Measurements from ENCODE around the gene CD2BP2.

The CD2BP2 gene

DNA sequence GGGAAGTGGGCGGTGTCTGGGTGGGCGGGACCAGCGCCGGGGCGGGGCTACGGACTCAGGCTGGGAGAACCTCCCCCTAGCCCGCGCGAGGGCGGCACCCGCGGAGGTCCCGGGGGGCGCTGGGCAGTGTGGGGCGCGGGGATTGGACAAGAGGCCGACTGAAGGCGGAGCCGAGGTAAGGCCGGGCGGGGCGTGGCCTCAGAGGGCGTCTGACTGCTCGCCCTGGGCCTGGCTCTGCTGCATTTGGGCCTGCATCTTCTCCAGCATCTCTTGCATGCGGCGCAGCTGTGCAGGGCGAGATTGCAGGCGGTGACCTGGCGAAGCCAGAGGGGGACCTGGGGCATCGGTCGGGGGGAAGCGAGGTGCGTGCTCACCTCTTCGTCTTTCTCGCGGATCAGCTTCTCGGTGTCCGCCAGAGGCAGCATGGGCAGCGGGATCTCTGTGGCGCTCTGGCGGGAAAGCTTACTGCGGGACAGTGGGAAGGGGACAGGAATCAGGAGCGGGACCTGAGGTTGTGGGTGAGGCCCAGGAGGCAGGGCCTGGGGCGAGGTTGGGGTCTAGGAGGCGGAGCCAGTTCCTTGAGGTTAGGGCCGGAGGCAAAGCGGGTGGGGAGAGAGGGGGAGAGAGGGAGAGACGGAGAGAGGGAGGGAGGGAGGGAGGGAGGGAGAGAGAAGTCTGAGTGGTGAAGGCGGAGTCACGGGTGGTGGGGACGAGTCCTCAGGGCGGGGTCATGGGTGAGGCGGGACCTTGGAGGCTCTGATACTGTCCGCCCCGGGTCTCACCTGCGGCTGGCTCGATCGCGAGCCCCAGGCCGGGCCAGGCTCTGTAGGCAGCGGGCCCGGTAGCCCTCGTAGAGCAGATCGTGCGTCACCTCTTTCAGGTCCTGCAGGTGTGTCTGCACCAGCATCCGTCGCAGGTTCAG, 23.4 kb upstream of the CD2BP2 start:
- peak; percentile 90 for DNase-seq

DNA sequence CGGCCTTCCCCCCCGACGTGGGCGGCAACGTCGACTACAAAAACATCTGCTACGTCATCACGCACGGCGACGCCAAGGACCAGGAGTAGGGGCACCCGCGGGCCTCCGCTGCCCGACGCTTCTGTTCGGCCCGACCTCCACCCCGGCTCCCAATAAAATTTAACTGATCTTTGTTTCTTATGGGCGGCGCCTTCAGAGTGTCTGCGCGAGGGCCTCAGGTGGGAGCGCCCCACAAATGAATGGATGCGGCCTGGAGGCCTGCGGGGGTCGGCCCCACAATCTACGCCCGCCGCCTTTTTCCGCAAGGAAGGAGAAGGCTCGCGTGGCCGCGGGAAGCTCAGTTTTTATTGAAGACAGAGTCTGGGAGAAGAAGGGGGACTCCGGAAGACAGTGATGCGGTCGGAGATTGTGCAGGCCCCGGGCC, 22.7 kb upstream of the CD2BP2 start:
- peak; percentile 92 for DNase-seq

DNA sequence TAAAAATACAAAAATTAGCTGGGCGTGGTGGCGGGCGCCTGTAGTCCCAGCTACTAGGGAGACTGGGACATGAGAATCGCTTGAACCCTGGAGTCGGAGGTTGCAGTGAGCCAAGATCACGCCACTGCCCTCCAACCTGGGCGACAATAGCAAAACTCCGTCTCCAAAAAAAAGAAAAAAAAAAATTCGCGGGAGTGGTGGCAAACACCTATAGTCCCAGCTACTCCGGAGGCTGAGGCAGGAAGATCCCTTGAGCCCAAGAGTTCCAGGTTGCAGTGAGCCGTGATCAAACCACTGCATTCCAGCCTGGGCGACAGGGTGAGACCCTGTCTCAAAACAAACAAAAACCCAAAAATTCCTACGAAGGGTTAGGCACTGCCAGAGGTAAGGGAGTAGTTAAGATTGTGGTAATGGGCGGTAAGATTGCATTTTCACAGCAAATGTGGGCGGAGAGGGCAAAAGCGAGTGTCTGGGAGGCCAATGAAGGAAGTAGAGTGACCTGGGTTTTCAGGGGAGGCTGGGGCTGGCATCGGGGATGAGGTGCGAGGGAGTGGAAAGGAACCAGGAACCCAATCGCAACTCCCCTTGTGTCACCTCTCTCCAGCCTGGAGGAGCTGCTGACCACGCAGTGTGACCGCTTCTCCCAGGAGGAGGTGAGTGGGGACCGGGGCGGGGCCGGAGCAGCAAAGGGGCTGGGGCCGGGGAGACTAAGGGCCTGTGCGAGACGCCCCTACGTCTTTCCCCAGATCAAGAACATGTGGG, 22.1 kb upstream of the CD2BP2 start:
- DNase-seq, result peak; percentile 72

DNA sequence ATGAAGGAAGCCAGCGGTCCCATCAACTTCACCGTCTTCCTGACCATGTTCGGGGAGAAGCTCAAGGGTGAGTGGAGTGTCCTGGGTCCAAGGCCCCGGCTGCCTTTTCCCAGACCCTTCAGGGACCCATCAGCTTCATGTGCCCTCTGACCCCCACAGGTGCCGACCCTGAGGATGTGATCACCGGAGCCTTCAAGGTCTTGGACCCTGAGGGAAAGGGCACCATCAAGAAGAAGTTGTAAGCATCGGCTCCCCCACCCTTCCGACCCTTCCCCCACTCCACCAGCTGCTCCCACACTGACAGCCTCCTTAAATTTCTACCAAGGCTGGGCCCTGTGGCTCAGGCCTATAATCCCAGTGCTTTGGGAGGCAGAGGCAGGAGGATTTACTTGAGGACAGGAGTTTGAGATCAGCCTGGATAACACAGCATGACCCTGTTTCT, 21.4 kb upstream of the CD2BP2 start:
- DNase-seq, result no peak

DNA sequence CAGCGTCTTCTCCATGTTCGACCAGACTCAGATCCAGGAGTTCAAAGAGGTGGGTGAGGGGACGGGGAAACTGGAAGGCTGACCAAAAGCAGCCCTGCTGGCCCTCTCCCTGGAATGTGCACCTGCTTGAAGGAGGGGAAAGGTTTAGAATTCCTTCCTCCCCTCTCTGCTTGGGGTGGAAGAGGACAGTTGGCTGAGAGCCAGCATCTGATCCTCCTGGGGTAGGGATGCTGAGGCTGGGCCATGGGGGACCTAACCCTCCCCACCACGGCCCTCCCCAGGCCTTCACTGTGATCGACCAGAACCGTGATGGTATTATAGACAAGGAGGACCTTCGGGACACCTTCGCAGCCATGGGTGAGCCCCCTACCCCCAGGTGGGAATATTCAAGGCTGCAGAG, 20.8 kb upstream of the CD2BP2 start:
- no peak for DNase-seq

DNA sequence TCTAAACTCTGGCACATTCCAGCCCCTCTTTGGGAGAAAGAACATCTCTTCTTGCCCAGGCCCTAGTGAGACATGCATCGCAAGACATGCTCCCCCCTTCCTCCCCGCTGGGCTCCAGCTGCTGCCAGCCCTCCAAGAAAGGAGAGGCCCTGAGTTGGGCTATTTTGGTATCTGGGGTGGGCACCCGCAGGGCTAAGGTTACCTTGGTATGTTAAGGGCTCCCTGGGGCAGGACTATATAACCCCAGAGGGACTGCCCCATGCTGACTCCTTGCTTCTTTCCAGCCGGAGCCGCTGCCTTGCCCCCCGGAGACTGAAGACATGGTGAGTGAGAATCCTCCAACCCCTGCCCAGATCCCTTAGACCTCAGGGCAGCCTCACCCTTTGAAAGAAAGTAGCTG, 19.4 kb upstream of the CD2BP2 start, which contains the start of gene MYL11:
TSS of gene MYL11 (plus strand) at position 265 of the 400 bp plus-strand sequence. CDS start at position 321, 56 bp downstream.
- DNase-seq, result no peak

DNA sequence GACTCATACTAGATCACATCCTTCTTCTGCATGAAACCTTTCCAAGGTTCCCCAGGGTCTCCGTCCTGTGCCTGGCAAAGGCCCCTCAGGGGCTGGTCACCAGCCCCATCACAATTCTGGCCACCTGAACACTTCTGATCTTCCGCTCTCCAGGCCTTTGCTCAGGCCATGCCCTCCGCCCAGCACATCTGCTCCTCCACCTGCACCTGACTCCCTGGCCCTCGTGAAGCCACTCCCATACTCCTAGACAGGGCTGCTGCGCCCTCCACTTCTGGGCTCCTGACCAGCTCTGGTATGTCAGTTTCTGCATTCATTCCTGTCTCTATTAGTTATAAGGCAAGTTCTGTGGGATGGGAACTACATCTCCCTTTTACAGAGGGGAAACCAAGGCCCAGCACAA, 17.6 kb upstream of the CD2BP2 start:
- DNase-seq, result no peak

DNA sequence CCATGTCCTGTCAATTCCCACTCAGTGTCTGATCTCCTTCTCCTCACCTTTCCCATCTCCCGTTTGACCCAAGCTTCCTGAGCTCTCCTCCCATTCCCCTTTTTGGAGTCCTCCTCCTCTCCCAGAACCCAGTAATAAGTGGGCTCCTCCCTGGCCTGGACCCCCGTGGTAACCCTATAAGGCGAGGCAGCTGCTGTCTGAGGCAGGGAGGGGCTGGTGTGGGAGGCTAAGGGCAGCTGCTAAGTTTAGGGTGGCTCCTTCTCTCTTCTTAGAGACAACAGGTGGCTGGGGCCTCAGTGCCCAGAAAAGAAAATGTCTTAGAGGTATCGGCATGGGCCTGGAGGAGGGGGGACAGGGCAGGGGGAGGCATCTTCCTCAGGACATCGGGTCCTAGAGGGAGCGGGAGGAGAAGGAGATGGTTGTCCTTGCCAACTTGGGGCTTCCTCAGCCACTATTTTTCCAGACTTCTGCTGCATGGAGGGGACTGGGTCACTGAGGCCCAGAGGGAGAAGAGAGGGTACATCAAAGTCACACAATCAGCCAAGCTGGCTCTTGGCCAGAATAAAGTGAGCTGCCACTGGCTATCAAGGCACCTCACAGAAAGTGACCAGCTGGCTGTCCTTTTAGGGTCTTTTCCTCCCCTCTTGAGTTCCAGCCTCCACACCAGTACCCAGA, 17.1 kb upstream of the CD2BP2 start:
- no peak for DNase-seq

DNA sequence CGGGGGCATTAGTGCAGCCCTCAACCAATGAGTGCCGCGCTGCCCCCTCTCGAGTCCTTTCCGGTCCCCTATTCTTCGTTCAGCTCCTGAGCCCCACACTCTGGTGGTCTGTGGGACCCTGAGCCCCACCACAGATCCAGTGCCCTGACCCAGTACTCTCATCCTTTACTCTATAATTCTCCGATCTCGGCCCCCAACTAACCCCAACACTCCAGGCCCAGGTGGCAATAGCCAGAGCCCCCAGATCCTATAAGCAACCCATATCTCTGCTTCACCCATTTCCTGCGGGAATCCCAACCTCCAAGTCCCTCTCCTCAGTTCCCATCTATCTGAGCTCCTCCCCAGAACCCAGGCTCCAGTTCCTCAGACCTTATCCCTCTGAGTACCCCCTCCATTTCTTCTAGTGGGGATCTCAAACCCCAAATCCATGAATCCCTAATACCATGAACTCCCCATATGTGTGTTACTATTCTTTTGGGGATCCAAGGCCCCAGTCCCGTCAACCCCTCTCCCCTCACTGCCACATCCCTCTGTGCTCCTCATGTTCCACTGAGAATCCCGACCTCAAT, 16.2 kb upstream of the CD2BP2 start:
- DNase-seq, result no peak

DNA sequence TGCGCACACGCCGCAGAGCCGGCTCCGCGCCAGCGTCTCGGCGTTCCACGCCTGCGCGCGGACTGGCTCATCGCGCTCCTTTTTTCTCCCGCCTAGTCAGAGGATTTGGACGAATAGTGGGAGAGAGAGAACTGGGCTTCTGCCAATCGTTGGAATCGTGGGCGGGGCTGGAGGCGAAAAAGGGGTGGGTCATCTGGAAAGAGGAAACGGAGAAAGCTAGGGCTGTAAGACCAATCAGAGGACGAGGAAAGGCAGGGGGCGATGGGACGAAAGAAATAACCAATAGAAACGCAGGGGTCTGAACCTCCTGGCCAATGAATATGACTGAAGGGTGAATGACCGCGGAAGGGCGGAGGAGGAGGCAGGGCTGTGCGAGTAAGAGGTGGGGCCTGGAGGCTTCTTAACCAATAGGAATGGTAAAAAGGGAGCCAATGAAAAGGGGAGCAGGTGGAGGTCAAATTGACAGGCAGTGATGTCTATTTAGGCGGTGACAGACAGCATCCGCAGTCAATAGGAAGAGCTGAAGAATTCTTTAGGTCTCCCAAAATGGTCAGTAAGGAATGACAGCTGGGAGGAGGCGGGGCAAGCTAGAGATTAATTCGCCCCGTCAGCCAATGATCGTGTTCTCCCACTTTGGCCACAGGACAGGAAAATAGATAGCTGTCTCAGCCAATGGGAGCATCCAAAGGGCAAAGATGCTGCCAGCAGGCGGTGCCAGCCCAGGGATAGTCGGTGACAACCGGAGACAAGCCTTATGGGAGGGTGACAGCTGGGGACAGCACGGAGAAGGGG, 15.5 kb upstream of the CD2BP2 start, which contains the start of gene TBC1D10B:
TSS of gene TBC1D10B (minus strand) at position 39 of the 792 bp plus-strand sequence. CDS start 311 bp downstream, outside the sequence.
- DNase-seq, result peak; percentile 100

DNA sequence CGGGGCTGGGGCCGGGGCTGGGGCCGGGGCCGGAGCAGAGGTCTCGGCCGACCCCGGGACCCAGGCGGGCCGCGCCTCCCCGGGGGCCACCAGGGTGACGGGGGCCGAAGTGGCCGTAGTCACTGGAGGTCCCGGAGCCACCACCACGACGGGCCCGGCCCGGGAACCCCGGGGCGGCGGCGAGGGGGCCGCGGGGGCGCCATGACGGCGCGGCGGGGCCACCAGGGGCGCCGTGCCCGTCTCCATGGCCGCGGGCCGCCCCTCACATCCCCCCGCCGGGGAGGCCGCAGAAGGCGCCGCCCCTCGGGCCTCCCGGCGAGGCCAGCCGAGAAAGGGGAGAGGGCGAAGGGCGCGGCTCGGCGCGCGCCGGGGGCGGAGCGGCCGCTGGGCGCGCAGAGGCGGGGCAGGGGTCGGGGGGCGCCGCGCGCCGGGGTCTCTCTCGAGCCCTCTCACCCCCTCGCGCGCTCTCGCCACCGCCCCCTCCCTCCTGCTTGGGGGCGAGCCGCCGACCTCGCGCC, 14.9 kb upstream of the CD2BP2 start:
- DNase-seq, result no peak

DNA sequence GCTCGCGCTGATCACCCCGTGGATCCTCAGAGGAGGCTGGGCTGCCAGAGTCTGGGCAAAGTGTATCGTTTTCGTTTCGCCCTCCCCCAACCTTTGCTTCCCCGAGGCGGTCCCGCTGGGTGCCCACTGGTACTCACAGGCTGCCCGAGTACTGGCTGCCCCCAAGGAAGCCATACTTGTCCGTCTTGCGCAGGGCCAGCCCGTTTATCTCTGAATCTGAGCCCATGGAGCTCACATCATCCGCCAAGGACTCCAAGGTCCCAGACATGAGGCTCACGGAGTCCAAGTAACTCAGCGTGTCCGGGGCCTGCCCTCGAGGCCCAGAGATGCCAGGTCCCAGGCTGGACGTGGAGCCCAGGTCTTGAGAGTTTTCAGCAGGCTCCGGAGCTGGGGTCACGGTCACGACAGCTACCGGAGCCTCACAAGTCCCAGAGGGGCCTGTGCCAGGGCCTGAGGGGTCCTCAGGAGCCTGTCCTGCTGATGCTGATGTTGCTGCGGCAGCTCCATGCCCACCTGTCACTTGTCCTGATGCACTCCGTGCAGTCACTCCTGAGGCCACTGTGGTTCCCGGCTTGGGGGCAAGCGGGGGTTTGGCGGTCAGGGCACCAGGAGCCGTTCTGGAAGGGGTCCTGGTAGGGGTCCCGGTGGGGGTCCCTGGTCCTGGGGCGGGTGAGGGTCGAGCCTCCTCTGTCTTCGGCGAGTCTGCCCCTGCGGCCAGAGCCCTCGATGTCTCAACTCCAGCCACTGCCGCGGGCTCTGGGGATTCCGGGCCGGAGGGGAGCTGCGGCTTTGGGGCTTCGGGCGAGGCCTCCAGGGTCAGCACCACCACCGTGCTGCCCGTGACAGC, 14.2 kb upstream of the CD2BP2 start:
- no peak for DNase-seq

DNA sequence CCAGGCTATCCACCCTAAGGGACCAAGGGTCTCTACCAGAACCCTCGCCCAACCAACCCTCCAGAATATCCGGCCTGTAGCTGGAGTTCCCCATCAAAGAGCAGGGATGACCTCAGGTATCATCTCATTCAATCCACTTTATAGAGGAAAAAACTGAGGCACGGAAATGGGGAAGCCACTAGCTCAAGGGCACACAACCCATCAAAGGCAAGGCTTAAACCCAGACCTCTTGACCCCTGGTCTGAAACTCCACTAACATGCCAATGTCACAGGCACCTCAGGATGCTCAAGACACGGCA, 13.6 kb upstream of the CD2BP2 start:
- no peak for DNase-seq

DNA sequence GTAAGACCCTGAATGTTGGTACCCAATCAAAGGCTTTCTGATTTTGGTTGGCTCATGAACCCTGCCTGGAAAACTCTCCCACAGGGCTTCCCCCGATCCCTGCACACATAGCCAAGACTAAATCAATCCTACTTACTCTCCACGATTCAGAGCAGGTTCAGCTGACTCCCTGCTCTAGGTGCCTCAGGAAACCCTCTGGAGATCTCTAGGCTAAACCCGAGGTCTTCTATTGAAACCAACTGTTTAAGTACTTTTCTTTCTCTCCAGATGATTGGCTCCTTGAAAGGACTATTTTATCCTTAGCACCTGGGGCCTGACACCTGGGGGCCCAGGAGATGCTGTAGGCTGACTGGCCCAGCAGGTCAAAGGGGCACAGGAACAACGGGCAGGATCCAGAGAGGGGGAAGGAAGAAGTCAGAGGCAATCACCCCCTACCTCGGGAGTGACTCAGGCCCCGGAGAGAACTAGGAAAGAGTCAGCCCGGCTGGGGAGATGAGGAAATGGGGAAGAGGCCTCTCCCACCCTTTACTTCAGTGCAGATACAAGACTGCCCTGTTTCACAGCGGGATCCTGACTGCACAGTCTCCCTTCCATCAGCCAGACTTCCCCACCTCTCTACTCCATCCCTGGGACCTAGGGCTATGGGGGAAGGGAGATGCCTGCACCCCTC, 13.1 kb upstream of the CD2BP2 start:
- peak; percentile 8 for DNase-seq

DNA sequence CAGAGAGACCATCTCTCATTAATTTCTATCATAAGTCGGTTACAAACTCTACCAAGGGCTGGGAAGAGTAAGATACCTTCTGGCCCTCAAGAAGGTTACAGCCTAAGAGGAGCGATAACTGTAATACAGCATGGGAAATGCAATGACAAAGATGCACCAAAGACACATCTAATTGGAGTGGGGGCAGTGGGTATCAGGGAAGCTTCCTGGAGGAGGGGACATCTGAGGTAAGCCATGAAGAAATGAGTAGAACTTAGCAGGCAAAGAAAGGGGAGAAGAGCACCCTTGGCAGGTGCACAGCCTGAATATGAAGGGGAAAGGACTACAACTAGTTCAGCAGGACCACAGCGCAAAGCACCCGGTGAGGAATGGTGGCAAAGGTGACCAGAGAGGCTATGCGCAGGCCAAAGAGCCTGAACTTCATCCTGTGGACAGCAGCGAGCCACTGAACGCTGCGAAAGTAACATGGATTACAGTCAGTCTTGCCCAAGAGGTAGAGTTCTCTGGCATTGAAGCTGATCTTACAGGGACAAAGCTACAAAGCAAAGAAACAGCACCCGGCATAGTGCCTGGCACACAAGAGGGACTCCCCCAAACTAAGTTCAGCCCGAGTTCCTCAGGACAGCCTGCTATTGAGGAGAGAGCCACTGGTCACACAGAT, 12.4 kb upstream of the CD2BP2 start:
- no peak for DNase-seq

DNA sequence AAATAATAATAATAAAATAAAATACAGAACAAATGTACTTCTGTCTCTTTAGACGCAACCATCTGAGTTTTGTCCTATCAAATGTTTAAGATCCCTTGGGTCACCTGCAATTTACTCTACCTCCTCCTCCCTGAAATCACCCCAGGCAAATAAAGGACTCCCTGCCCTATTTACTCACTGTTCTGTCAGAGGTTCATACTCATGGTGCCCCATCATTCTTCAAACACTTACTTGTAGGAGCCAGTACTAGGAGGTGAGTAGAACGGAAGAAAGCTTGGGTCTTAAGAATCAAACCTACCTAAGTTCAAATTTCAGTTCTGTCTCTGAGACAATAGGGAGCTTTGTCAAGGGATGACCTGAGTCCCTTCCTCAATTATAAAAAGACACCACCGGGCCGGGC, 11.4 kb upstream of the CD2BP2 start:
- DNase-seq, result no peak

DNA sequence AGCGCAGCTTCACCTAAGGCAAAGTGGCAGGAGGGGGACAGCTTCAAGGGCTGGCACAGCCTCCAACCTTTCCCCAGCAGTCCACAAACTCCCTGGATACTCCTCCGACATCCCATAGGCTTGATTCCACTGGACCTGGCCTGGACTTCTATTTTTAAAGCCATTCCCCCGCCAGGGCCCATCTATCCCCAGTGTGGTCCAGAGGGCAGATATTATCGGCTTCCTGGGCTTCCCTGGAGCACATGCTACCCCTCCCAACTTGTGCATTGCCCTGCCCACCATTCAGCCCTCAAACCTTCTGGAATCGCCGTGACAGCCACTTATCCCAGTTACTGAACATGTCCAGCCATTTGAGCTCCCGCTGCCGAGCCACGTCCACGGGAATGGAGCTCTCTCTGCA, 10.1 kb upstream of the CD2BP2 start:
- DNase-seq, result no peak

DNA sequence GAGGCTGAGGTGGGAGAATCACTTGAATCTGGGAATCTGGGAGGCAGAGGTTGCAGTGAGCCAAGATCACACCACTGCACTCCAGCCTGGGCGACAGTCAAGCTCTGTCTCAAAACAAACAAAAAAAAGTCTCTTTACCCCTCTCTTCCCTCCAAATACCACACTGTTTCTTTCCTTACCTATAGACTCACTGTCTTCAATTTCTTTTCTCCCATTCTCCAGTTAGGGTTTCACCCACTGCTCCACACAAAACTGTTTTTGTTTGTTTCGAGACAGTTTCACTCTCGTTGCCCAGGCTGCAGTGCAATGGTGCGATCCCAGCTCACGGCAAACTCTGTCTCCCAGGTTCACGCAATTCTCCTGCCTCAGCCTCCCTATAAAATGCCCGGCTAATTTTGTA, 6.1 kb upstream of the CD2BP2 start:
- no peak for DNase-seq

DNA sequence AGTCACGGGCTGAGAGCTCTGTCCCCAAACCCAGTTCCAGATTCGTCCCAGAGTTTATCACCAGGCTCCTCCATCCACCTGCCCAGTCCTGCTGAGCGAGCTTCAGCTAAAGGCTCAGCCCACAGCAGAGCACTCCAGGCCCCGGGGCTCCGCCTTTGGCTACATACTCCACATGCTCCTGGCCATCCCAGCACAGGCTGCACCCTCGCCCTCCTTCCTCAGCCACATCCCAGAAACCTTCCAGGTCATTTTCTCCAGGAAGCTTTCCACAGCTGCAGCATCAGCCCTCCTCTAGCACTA, 4.7 kb upstream of the CD2BP2 start:
- no peak for DNase-seq
